B cell (primary cell): ENCODE measurements around the gene ACY1. TPM values are rescaled to one million over a fixed set of nuclear protein-coding genes. Genes with fewer than 3 reads are reported as not detected.

ENCODE experiments used
- ATAC-seq: fragments of 200-7000 bp; cut with Tn5 transposase; one replicate; pipeline ENCODE4 v1.10.0; 2021; ENCODE audit warnings: low read depth, mild to moderate bottlenecking, moderate number of reproducible peaks, moderate library complexity
- CTCF ChIA-PET: fragments of 350-600 bp; sonication (Branson Sonifier 250); formaldehyde crosslinking; loops from one replicate; lab custom pipeline; 2021; ENCODE audit warnings: antibody characterized with exemption, inconsistent platforms; lab: Charles Lee
- POLR2A ChIA-PET: fragments of 350-600 bp; sonication (Branson Sonifier 250); formaldehyde crosslinking; loops from one replicate; lab custom pipeline; 2021; ENCODE audit warnings: antibody characterized with exemption; lab: Charles Lee
- DNase-seq: peaks from one replicate; pipeline ENCODE4 v3.0.0; 2013
- H2AFZ ChIP-seq: 2 replicates; pipeline ENCODE4 v1.6.1; 2012; ENCODE audit warnings: mild to moderate bottlenecking, low read depth, low read length; ENCODE audit not compliant: insufficient read depth, poor library complexity, severe bottlenecking
- H3K27ac ChIP-seq, 2 donors: 1 replicate in 1 of 2; 2 replicates in 1 of 2; pipeline ENCODE4 v1.5.1; 2012 to 2013; ENCODE audit warnings: low read length in 2 of 2, mild to moderate bottlenecking in 2 of 2, moderate library complexity in 1 of 2
- H3K27me3 ChIP-seq, 4 experiments: fragments of 200-600 bp in 1 of 4; sonication (generic) in 1 of 4; replicated peaks in 1 of 4; 1 replicate in 2 of 4; 2 replicates in 2 of 4; pipeline versions ENCODE4 v1.6.1 to v1.7.0; 2013 to 2016; ENCODE audit warnings: low read length in 3 of 4, mild to moderate bottlenecking in 2 of 4, mixed read lengths in 1 of 4, moderate library complexity in 1 of 4; ENCODE audit not compliant: insufficient read depth in 4 of 4, control insufficient read depth in 3 of 4; ENCODE audit errors: control extremely low read depth in 1 of 4
- H3K36me3 ChIP-seq, 2 experiments: replicated peaks in 1 of 2; 1 replicate in 1 of 2; 2 replicates in 1 of 2; pipeline versions ENCODE4 v1.6.1 to v1.7.1; 2013; ENCODE audit warnings: low read length in 1 of 2; ENCODE audit not compliant: insufficient read depth in 2 of 2, control insufficient read depth in 1 of 2; ENCODE audit errors: control extremely low read depth in 1 of 2, extremely low read depth in 1 of 2
- H3K4me1 ChIP-seq, 2 donors: fragments of 200-600 bp in 1 of 2; sonication (generic) in 1 of 2; 1 replicate in 1 of 2; 2 replicates in 1 of 2; pipeline versions ENCODE4 v1.5.1 to v1.6.1; 2013 to 2017; ENCODE audit warnings: low read length in 2 of 2; ENCODE audit not compliant: control insufficient read depth in 2 of 2, insufficient read depth in 2 of 2
- H3K4me2 ChIP-seq: replicated peaks from 2 replicates; pipeline ENCODE3; 2012; ENCODE audit warnings: mild to moderate bottlenecking, low read depth, low read length; ENCODE audit not compliant: poor library complexity, severe bottlenecking
- H3K4me3 ChIP-seq, 5 experiments: fragments of 200-600 bp in 1 of 5; sonication (generic) in 1 of 5; 1 replicate in 3 of 5; 2 replicates in 2 of 5; pipeline versions ENCODE4 v1.5.1 to v1.7.0; 2011 to 2016; ENCODE audit warnings: low read length in 4 of 5, mild to moderate bottlenecking in 4 of 5, low read depth in 2 of 5, control low read depth in 1 of 5, moderate library complexity in 1 of 5; ENCODE audit not compliant: insufficient read depth in 1 of 5; ENCODE audit errors: control extremely low read depth in 1 of 5, extremely low read depth in 1 of 5
- H3K79me2 ChIP-seq: fragments of 200-600 bp; sonication (generic); one replicate; pipeline ENCODE4 v1.6.0; 2016; ENCODE audit warnings: low read length; ENCODE audit not compliant: control insufficient read depth, insufficient read depth
- H3K9ac ChIP-seq: fragments of 200-600 bp; sonication (generic); 2 replicates; pipeline ENCODE4 v1.6.1; 2017; ENCODE audit warnings: mild to moderate bottlenecking, low read length, moderate library complexity
- H3K9me3 ChIP-seq, 3 donors: one replicate each; pipeline versions ENCODE4 v1.6.1 to v1.7.1; 2013; ENCODE audit warnings: low read length in 2 of 3; ENCODE audit not compliant: control insufficient read depth in 2 of 3, insufficient read depth in 1 of 3; ENCODE audit errors: control extremely low read depth in 1 of 3
- H4K20me1 ChIP-seq: 2 replicates; pipeline ENCODE4 v1.6.0; 2012; ENCODE audit warnings: mild to moderate bottlenecking, low read length; ENCODE audit not compliant: insufficient read depth, control insufficient read depth, poor library complexity, severe bottlenecking
- H3K27ac Mint-ChIP-seq: one replicate; pipeline ENCODE4 v1.8.0; 2021; ENCODE audit warnings: mixed read lengths
- H3K27me3 Mint-ChIP-seq: one replicate; pipeline ENCODE4 v1.8.0; 2021; ENCODE audit warnings: mixed read lengths
- H3K4me1 Mint-ChIP-seq: one replicate; pipeline ENCODE4 v1.8.0; 2021; ENCODE audit warnings: mixed read lengths
- H3K4me3 Mint-ChIP-seq: one replicate; pipeline ENCODE4 v1.8.0; 2021; ENCODE audit warnings: mixed read lengths
- H3K9me3 Mint-ChIP-seq: one replicate; pipeline ENCODE4 v1.8.0; 2022; ENCODE audit warnings: mixed read lengths; ENCODE audit not compliant: insufficient read depth
- EZH2 ChIP-seq: IDR thresholded peaks from 2 replicates; pipeline ENCODE4 v1.6.1; 2012; ENCODE audit warnings: borderline replicate concordance, low read depth, mild to moderate bottlenecking, moderate library complexity, low read length; ENCODE audit not compliant: insufficient read depth, poor library complexity, severe bottlenecking
- WGBS: methylation state at CpG from one replicate; pipeline ENCODE4 v1.1.5; 2013; ENCODE audit warnings: missing lambda C conversion rate; ENCODE audit not compliant: insufficient coverage; 5-methylcytosine and 5-hydroxymethylcytosine counted together
- intact Hi-C: fragments of 100-400 bp; cut with micrococcal nuclease; formaldehyde crosslinking; loops from one replicate; pipeline ENCODE4 v1.10.0; 2022
- polyA plus RNA-seq: library from polyadenylated mRNA; depleted of rRNA; stranded (reverse); fragments of >200 nt; gene quantifications from 2 replicates; pipeline ENCODE4 v1.2.3, GENCODE V29; 2012
- total RNA-seq, 2 donors: library from RNA; stranded (reverse); fragments of 120-200 nt in 1 of 2; gene quantifications; 1 replicate in 1 of 2; 2 replicates in 1 of 2; pipeline versions ENCODE4 v1.2.3 to v1.2.4, GENCODE V29; 2013 to 2022
- TF ChIP-seq, protein P1 (sequence below): fragments of 200-600 bp; IDR thresholded peaks from one replicate; pipeline ENCODE4 v1.8.0; 2022; ENCODE audit warnings: antibody characterized with exemption, mild to moderate bottlenecking

Gene ACY1
- total and polyA plus RNA-seq, 2 donors (not counting 1 experiment from before 2014, with no cell fraction given), result 14.6 to 26.2 TPM

- Mint-ChIP-seq H3K9me3 (no peaks in the 10 kb centered on the region), H3K4me1 (no peaks in the 10 kb centered on the region), H3K4me3 (no peak overlapping the region), H3K27me3 (no peaks in the 10 kb centered on the region), H3K27ac (no peak overlapping the region)
- TF ChIP-seq EZH2, result no peak
- TF ChIP-seq, protein P1, sequence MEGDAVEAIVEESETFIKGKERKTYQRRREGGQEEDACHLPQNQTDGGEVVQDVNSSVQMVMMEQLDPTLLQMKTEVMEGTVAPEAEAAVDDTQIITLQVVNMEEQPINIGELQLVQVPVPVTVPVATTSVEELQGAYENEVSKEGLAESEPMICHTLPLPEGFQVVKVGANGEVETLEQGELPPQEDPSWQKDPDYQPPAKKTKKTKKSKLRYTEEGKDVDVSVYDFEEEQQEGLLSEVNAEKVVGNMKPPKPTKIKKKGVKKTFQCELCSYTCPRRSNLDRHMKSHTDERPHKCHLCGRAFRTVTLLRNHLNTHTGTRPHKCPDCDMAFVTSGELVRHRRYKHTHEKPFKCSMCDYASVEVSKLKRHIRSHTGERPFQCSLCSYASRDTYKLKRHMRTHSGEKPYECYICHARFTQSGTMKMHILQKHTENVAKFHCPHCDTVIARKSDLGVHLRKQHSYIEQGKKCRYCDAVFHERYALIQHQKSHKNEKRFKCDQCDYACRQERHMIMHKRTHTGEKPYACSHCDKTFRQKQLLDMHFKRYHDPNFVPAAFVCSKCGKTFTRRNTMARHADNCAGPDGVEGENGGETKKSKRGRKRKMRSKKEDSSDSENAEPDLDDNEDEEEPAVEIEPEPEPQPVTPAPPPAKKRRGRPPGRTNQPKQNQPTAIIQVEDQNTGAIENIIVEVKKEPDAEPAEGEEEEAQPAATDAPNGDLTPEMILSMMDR, result no peak
- H4K20me1 ChIP-seq, result no peaks in the 10 kb centered on the region
- no peak overlapping the region for H2AFZ ChIP-seq
- H3K4me1 ChIP-seq, result peaks cover 0 to 4% of the 10 kb centered on the region in 2 donors
- ATAC-seq, result no peak
- intact Hi-C loops, result no loop called here
- H3K27ac ChIP-seq, result no peak overlapping the region
- ChIA-PET POLR2A (no interaction called here), CTCF (interaction anchor here (0.7 to 1.5 kb wide), 2 partner anchors 9 to 130 kb away, joined by 3 to 5 read pairs; no protein-coding TSS in a partner anchor)
- peaks cover 0 to 3% (median 0%) of the 10 kb centered on the region in 4 experiments for H3K27me3 ChIP-seq
- H3K4me2 ChIP-seq, result no peak overlapping the region
- no peaks in the 10 kb centered on the region for H3K36me3 ChIP-seq
- no peak for DNase-seq
- no peak overlapping the region for H3K9ac ChIP-seq
- H3K9me3 ChIP-seq, result no peaks in the 10 kb centered on the region
- no peaks in the 10 kb centered on the region for H3K79me2 ChIP-seq
- H3K4me3 ChIP-seq, result no peak overlapping the region
Measured at GRCh38 chr3:52010431-52010830, 27.1 kb downstream of the ACY1 start.

DNA sequence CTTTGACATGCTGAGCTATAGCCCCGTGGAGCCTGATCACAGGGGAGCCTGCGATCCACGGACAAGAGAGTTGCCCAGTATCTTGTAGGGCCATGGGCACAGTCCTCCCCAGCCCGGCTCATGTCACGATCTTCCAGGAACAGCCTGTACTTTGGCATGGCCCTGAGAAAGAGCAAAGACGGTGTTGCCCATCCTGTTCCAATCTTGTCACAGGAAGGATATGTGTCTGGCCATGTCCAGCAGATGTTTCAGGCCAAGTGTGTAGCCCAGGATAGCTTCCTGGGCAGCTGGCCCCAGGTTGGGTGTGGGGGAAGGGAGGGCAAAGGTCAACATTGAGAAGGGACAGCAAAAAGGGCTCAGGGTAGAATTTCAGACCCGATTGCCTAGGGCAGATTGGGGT is 29.4 kb downstream of the ACY1 start:
- H3K4me3 Mint-ChIP-seq, result no peak overlapping the region
- H3K27ac ChIP-seq, result no peak overlapping the region
- peaks cover 3% of the 10 kb centered on the region for H3K27me3 Mint-ChIP-seq
- no peak for ATAC-seq
- H3K4me2 ChIP-seq, result no peak overlapping the region
- peaks cover 0 to 3% (median 0%) of the 10 kb centered on the region in 4 experiments for H3K27me3 ChIP-seq
- POLR2A ChIA-PET, result no interaction called here
- intact Hi-C loops, result no loop called here
- 81% methylated on average over 7 of the region's 7 CpGs for WGBS
- no peaks in the 10 kb centered on the region for H3K9me3 Mint-ChIP-seq
- no peaks in the 10 kb centered on the region for H4K20me1 ChIP-seq
- H3K79me2 ChIP-seq, result no peaks in the 10 kb centered on the region
- no peak overlapping the region for H3K9ac ChIP-seq
- no peak overlapping the region for H3K4me3 ChIP-seq
- H2AFZ ChIP-seq, result no peak overlapping the region
- no peaks in the 10 kb centered on the region for H3K4me1 Mint-ChIP-seq
- no peak overlapping the region for H3K27ac Mint-ChIP-seq
- H3K36me3 ChIP-seq, result no peaks in the 10 kb centered on the region
- H3K9me3 ChIP-seq, result no peaks in the 10 kb centered on the region
- H3K4me1 ChIP-seq, result no peaks in the 10 kb centered on the region
- TF ChIP-seq EZH2, result no peak
- TF ChIP-seq, protein P1, result no peak
- CTCF ChIA-PET, result interaction anchor here (1.3 to 1.8 kb wide), 2 partner anchors 11 to 41 kb away, joined by 4 to 5 read pairs; no protein-coding TSS in a partner anchor
- DNase-seq, result no peak
